Mammary epithelial cell (primary cell): Measurements from ENCODE around the gene ITLN1.
"Not testable (repeated sequence)": the region's sequence is repeated elsewhere in the genome, so short reads cannot be mapped to it uniquely, and the experiment has no call there.

Experiments used
- CTCF ChIP-seq, 2 donors: IDR thresholded peaks in 1 of 2; conservative IDR thresholded peaks in 1 of 2; 2 replicates each; pipeline ENCODE4 v1.5.1; 2011 to 2012; ENCODE audit warnings: inconsistent platforms in 2 of 2, low read length in 2 of 2, mild to moderate bottlenecking in 2 of 2, control low read depth in 1 of 2, low read depth in 1 of 2; ENCODE audit not compliant: insufficient read depth in 1 of 2; ENCODE audit errors: extremely low read depth in 1 of 2
- EZH2 ChIP-seq: IDR thresholded peaks from 2 replicates; pipeline ENCODE4 v1.6.1; 2012; ENCODE audit warnings: low read length, inconsistent platforms, borderline replicate concordance

- not testable (repeated sequence) for TF ChIP-seq EZH2; CTCF (conservative IDR thresholded peaks at IDR 0.05 in 1 of 2, IDR thresholded peaks at IDR 0.05 in 1 of 2; ENCODE audit: extremely low read depth in 1 of 2, insufficient read depth in 1 of 2, low read depth in 1 of 2, low read length in 2 of 2)
Observed at GRCh38 chr1:160933305-160933704, 48.3 kb upstream of the ITLN1 start.
